ENCODE measurements around the gene E2F8.

DNA sequence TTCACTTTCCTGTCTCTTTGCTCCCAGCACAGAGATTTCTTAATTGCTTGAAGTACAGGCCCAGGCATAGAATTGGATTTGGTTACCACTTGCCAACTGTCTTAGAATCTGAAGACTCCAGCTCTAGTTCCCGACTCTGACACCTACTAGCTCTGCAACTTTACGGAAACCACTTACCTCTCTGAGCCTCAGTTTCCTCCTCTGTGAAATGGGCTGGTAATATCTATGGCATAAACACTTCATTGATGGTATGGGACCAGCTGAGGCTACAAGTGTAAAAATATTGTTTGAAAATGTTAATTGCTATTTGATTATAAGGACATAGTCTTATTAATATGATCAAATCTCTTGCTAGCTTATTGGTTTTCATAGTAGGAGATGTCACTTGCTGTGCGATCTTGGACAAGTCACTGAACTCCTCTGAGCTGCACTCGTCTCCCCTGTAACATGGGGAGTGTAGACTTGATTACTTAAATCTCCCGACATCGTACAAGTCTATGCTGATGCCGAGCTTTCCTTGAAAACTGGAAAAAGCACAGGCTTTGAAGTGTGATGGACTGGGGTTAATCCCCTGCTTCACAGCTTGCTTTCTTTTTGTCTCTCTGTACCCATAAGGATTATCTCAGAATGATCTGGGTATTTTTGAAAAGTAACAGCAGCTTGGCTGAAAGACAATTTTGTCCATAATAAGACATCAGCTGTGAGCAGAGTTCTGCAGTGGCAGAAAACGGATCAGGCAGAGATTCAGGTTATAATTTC, 11.8 kb upstream of the E2F8 start:
- no peak for TF ChIP-seq EZH2 (IDR thresholded peaks at IDR 0.05)
- TF ChIP-seq FOXP2 (optimal IDR thresholded peaks at IDR 0.05; ENCODE audit: control extremely low read depth, extremely low read length, insufficient read depth) = no peak
- no peak for TF ChIP-seq POLR2AphosphoS5 (IDR thresholded peaks at IDR 0.05; ENCODE audit: borderline replicate concordance, low read depth, low read length)
